Hypothalamus (tissue), 51 donors: Measurements from ENCODE around the gene INHBA.

ENCODE experiments used
- DNase-seq, 51 donors: peaks; one replicate each; lab custom pipeline; 2025; lab: John Stamatoyannopoulos, UW

INHBA gene

DNA sequence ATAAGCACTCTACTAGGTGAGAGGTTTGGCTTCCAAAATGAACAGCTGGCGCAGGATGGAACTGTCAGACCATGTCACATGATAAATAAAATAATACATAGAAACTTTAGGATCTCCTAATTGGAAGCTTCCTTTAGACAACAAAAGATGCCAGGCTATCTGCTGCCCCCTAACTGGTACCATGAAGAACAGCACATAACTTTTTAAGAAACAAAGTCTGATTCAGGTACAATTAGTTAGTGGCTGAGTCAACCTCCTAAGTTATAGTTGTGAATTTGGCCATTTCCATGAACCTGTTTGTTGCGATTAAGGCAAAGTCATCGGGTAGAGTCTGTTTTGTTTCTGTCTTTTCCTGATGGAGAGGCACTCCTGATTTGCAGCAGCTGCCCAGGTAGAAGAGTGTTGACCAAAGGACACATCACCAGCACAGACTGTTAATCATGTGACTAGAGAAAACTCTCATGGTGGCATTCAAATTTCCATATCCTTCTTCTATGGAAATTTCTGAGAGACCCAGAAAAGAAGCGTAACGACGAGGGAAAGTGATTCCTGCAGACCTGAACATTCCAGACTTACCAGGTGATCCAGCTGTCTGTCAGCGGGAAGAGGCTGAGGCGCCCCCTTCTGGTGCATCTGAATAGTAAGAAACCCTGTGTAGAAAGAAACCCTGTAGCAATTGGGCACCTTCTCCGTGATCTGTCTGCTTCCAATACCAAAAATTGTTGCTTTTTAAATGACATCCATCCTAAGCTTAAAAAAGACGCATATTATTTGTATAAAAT, 8.6 kb upstream of the INHBA start:
- DNase-seq: no peak

DNA sequence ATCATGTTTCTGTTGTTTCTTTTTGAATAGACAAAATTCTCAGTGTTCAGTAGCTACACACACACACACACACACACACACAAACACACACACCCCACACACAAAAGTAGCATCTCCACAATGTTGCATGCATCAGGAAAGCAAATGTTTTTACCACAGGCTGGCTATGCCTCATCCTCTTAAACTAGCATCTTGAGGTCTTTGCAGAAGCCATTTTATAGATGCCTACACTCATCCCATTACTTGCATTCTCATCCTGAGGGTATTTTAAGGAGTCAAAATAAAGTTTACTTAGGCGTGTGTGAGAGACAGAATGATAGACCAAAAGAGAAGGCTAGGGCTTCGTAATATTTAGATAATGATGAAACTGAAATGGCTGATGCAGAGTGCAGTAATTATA, 7.9 kb upstream of the INHBA start:
- no peak for DNase-seq

DNA sequence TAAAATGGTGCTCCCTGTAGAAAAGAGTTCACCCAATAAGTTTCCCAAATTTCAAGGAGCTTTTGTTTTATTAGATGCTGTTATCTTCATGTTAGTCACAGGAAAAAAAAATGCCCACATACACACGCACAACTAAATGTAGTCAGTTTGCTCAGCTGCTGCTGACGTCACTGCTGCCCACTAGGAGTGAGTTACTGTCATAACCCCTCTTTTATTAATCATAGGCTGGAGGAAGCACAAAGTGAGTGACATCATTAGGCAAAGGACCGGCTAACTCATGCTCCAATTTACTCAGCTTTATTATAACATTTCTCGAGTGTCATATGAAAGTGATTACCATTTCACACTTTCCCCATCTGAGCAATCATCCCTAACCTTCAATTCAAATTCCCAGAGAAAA, 6.7 kb upstream of the INHBA start:
- DNase-seq: peak in 1 of 51 donors; percentile 30

DNA sequence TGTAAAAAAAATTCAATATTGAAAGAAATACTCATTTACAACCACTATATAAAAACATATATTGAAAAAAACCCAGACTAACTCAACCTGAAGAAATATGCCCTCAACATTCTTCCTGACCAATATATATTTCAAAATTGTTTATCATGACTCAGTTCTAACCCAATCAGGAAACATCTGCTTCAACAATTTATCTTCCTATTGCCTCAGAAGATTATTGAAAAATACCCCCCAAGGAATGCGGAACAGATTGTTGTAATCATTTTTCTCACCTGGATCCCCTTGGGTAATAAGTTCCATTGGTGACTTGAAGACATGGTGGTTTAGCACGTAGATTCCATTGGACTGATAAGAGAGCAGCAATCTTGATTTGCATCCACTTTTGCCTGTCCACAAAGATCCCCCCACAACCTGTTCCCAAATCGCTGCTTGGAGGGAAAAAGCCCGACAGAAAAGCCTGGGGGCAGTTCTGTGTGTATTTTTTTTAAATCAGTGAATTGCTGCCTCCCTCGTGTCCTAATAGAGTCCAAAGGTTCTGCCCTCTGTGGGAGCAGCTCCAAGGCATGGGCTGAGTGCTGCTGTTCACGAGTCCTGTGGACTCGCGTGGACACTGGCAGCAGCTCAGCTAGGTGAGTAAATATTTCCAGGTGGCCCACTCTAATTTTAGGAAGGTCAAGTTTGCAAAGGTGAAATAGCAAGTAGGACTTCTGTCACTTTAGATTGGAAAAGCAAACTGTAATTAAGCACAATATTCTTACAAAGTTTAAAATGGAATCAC, 5.9 kb upstream of the INHBA start:
- DNase-seq: no peak

DNA sequence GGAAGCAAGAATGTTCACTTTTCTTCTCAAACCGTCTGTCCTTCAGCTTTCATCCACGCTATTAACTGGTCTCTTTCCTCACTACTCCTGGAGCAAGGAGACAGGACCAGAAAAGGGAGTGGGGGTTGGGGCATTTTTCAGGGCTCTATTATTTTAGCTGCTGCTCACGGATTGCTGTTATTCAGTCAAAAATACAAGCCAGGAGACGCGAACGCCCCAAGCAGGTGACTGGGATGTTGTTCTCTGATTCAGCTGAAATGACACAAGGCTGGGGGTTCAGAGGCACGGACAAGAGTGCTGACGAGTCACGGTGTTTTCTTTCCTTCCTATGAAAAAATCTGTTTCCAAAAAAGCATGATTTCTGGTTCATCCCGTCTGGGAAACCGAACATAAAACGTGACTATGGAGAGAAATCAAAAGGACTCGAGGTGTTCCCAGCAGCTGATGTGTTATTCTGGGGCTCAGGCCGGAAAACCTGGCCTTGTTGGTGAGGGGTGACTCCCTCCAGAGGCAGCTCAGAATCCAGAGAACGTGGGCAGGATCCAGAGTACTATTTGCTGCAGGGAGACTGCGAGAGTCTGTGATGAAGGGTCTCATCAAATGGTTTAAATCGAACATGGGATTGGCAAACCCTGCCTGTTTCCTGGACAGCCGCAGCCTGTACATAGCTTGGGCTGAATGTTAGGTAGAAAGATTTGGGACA, 3.5 kb upstream of the INHBA start:
- peak in 2 of 51 donors; percentile 22 to 29 for DNase-seq

DNA sequence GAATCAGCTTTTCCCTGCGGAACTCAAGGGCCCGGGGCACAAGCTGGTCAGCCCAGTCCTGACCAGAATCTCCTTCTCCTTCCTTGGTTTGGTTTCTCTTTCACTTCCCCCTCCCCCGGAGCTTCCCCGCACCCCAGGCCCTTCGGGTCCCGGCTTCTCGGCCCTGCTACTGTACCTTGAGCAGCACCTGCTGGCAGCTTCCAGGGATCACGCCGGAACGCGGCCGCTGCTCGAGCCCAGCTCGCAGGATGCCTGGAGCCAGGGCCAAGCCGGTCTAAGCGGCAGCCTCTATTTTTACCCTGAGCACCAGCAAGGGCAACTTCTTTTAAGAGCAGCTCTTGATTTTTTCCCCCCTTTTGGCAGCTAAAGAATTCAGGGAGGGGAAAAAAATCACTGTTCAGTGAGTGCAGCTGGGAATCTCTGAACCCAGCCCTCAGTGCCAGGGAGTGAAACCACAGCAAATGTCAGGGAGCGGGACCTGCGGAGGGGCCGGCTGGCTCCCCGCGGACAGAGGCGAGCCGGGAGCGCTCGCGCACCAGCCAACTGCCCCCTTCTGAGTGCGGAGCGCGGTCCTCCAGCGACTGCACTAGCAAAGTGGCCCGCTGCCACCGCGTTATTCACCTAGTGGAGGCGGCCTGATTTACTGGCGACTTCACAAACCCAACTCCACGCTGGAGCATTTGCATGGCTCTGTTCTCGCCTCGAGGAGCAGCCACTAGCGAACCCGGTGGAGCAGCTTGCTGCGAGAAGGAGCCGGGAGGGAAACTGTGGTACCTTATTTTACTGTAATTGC, 2.4 kb upstream of the INHBA start:
- DNase-seq: peak in 49 of 51 donors; percentile 31 to 85 (median 68)

DNA sequence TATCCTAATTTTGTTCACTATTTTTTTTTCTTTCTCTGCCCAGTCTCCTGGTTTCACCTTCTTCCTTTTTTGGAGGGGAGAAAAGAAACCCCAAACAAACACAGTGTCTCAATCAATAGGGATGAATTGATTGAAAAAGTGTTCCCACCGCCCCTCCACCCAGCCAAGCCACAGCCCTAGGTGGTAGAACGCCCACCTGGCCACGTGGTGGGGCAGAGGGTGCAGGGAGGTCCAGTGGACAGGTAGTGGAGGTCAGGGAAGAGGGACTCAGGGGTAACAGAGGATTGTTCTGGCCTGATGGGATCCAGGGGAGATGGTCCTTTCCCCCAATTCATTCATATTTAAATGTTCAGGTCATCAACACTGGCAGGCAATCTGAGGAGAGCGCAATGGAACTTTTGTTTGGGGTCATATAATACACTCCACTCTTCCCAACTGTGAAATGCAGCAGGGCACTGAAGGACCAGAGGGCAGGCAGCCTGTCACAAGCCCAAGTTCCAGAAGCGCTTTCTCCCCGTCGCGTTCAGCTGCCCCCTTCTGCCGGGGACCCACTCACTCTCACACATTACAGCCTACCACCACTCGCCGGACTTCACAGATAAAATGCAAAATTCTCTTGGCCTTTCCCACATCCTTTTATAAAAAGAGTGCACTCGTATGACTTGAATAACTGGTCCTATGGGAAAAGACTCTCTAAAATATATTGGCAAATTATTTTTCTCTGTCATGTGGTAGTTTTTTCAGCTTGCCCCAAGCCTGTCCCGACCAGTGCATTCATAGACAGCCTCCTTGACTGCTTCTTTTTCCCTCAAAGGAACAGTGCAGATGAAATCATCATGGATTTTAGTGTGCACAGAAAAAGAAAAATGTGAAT, 1.6 kb downstream of the INHBA start:
- peak in 2 of 51 donors; percentile 5 to 10 for DNase-seq

DNA sequence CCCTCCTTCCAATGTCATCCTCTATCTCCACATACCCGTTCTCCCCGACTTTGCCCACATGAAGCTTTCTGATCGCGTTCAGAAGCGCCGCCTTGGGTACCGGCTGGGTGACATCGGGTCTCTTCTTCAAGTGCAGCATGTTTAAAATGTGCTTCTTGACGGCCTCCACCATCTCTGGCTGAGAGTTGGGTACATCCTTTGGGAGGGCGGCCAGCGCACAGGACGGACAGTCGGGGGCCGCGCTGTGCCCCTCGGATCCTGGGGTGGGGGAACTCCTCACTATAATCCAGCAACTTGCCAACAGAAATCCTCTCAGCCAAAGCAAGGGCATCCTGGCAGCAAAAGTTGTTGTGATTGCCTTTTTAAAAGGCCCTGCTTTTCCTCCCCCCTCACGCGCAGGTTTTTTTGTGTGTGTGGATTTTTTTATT, 2.8 kb downstream of the INHBA start:
- peak in 1 of 51 donors; percentile 11 for DNase-seq

DNA sequence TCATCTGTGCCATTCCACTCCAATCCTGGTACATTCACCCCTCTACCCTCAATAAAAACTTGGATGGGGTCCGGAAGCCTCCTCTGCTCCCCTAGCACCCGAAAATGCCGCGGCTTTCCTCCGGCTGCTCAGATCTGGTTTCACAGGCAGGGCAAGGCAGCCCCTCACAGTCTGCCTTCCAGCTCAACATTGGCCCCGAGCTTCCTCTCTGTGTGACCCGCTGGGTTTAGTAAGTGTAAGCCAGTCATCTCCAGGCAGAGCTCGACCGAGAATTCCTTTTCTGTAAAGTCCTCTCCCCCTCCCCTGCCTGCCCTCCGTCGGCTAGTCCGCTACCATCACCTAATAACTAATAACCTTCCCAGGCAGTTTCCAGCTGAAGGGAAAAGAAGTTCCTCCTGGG, 3.4 kb downstream of the INHBA start:
- peak in 1 of 51 donors; percentile 28 for DNase-seq

DNA sequence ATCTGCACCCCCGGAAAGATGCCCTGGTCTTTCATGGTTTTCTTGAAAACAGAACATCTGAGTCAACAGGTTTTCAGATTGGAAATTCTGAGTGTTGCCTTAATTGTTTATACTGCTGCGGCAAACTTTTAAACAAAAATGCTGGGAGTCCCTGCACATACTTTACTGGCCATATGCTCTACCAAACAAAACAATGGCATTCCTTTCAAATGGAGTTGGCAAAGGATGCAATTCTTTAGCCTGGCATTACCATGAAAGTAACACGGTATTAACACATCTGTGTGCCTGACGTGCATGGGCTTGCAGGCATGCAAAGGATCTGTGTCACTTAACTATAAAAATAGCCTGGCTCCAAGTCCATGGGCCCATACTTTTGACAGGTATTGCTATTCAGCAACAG, 4.2 kb downstream of the INHBA start:
- no peak for DNase-seq

DNA sequence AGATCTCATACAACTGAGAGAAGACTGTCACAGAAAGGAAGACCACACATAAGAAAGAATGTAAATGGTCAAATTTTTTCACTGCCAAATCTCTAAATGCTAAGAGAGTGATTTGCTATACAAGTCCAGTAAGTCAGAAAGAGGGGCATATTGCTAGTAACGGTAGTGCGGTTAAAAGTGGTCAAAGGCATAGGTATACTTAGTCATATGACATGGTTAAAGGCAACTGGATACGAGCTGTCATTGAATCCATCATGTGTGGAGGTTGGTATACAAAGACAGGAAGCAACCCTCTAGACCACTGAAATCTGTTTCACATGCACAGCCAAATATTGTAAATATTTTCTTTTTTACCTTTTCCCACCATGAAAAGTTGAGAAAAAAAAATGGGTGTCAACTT, 4.8 kb downstream of the INHBA start:
- no peak for DNase-seq

DNA sequence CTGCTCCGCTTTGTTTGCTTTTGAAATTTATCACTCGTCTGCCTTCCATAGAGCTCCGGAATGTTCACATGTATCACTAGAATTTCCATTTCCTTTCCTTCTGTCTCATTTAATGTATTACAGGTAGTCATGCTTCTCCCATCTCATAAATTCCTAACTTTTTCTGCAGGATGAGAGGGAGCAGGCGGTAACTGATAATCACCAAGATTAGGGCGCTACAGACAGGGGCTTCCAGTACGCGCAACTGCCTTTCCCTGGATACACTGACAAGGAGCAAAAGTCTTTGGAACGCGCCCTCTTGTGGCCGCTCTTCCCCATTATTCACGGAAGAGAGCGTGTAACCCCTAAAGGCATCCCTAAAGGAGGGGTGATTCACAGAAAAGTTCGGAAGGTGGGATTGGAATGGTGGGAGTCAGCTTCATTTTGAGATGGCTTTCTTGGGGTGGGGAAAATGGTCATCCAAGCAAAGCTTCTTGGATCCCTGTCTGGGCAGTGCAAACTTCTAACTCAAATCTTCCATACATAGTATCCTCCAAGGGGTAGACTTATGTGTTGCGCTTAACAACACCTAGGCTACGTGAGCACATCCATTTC, 6.5 kb downstream of the INHBA start:
- peak in 32 of 51 donors; percentile 11 to 77 (median 41) for DNase-seq

DNA sequence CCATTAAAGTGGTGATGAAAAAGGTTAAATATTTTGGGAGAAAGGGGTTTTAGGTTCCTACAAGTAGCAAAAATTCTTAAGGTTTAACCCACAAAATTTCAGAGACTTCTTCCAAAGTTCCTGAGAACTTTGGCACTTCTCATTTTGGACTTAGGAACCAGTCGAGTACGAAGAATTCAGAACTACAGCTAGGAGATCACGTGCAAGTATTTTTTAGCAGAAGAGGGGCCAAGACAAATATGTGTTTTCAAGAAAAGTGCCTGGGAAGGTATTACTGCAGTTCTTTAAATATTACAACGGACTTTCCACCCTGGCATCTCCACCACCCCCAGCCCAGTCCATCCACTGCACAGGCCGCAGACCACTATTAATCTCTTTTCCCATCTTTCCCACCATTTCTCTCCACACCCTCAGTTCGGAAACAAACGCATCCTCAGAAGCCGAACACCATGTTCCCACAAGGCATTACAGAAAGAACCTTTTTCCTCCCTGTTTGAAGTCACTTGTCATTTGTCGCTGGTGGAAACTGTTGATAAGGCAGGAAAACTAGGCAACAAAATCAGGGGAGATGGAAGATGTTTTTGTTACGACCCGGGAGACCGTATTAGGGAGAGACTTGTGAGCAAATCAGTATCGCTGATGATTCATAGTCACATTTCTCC, 7.1 kb downstream of the INHBA start:
- DNase-seq: no peak

DNA sequence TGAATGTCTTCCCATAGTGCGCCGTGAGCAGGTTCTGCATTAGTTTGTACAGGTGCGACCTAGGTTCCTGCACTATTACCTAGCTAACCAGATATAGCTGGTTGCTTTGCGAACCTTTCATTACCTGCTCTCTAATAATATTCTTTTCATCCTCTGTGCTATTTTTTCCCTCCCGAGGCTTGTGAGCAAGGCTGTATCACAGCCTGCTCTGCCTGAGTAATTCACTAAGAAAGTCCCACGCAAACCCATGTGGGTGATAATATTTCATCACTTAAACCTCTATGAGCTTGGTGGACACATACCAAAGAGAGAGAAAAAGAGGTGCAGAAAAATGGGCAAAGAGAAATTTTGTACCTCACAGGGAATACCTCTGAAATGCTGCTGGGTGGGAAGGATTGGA, 8.4 kb downstream of the INHBA start:
- DNase-seq: peak in 1 of 51 donors; percentile 57

DNA sequence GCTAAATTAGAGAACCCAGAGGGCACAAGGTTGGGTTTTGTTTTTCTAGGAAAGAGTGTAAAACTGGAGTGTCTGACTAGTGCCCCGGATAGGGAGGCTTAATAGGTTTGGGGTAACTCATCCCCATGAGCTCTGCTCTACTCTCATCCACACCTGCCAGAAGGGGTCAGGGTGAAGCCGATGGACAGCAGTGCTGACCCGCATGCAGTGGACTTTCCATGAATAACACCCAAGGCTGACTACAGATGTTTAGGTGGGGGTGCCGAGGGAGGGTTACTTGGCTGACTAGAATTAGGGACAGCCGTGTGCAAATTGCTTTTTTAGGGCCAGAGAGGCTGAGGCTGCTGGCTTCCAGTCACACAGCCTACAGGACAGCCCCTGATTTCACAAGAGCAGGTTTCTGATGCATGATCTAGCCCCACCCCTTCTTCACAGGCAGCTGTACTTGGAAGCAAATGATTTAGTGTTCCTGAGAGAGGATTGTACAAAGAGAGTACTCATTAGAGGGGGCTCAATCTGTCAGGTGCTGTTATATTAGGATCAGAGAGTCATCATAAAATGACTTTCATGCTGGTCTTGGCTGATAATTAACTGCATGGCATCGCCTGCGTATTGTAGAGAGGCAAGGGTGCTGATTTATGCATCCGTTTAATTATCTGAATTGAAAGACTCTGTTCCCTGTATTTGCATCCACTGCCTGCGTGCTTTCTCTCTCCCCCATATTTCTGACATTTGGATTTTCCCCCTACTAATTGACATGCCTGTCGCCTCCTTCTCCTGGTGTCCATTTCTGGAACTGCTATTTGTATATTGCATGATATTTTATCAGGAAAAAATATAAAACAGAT, 9.5 kb downstream of the INHBA start:
- peak in 1 of 51 donors; percentile 90 for DNase-seq

DNA sequence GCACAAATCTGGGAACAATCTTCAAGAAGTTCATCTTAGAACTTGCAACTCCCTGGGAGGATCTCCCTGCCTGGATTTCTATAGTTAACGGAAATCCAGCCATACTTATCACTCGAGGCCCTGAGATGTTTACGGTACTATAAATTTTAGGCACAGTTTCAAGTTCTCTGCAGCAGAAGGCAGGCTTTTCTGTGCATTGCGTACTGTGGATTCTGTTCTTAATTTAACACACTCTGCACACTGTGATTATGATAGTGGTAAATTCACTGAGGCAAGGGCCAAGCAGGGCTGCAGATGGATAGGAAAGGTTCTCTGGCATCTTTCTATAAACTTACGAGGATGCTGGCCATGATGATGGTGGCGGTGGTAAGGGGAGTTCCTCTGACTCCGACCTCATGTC, 10.6 kb downstream of the INHBA start:
- DNase-seq: no peak
